GM13976 (cell line): ENCODE results near the gene ZNF521.

ENCODE experiments used
- DNase-seq: peaks from one replicate; pipeline ENCODE4 v3.0.0; 2012; ENCODE audit warnings: low spot score
- in situ Hi-C: fragments of 300-500 bp; cut with MboI; formaldehyde crosslinking; loops from one replicate; pipeline ENCODE4 v1.12.0; 2022; ENCODE audit warnings: low sequenced_read_pairs, mixed read lengths, inconsistent platforms; ENCODE audit not compliant: unreplicated experiment
- TF ChIP-seq, protein P1 (sequence below): IDR thresholded peaks from 2 replicates; pipeline ENCODE4 v1.5.1; 2012; ENCODE audit warnings: borderline replicate concordance, mild to moderate bottlenecking; ENCODE audit not compliant: insufficient read depth; ENCODE audit errors: extremely low read depth, missing control alignments, control extremely low read depth

The ZNF521 gene

GRCh38 chr18:25141399-25141798 is 210.6 kb downstream of the ZNF521 start:
- DNase-seq, result no peak
- in situ Hi-C loops, result no loop called here
- TF ChIP-seq, protein P1, sequence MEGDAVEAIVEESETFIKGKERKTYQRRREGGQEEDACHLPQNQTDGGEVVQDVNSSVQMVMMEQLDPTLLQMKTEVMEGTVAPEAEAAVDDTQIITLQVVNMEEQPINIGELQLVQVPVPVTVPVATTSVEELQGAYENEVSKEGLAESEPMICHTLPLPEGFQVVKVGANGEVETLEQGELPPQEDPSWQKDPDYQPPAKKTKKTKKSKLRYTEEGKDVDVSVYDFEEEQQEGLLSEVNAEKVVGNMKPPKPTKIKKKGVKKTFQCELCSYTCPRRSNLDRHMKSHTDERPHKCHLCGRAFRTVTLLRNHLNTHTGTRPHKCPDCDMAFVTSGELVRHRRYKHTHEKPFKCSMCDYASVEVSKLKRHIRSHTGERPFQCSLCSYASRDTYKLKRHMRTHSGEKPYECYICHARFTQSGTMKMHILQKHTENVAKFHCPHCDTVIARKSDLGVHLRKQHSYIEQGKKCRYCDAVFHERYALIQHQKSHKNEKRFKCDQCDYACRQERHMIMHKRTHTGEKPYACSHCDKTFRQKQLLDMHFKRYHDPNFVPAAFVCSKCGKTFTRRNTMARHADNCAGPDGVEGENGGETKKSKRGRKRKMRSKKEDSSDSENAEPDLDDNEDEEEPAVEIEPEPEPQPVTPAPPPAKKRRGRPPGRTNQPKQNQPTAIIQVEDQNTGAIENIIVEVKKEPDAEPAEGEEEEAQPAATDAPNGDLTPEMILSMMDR, result no peak

- in situ Hi-C loops, result no loop called here
- TF ChIP-seq, protein P1, result no peak
- DNase-seq, result no peak
Measured at GRCh38 chr18:25140962-25141308, 211.0 kb downstream of the ZNF521 start.

- in situ Hi-C loops, result no loop called here
- no peak for DNase-seq
- TF ChIP-seq, protein P1, result no peak
Measured at GRCh38 chr18:25140124-25140961, 211.6 kb downstream of the ZNF521 start.

DNA sequence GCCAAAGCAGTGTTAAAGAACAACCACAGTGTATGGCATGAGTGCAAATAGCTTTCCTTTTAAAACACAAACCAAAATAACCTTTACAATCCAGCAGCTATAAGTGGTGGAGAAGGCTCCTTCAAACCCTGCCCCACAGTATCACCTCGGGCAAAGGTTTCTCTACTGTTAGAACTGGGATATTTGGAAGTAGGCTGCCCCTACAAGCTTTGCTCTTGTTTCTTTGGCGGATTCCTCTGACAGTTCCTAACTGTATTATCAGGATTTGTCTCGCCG is 214.8 kb downstream of the ZNF521 start:
- TF ChIP-seq, protein P1, result no peak
- no peak for DNase-seq
- in situ Hi-C loops, result no loop called here

DNA sequence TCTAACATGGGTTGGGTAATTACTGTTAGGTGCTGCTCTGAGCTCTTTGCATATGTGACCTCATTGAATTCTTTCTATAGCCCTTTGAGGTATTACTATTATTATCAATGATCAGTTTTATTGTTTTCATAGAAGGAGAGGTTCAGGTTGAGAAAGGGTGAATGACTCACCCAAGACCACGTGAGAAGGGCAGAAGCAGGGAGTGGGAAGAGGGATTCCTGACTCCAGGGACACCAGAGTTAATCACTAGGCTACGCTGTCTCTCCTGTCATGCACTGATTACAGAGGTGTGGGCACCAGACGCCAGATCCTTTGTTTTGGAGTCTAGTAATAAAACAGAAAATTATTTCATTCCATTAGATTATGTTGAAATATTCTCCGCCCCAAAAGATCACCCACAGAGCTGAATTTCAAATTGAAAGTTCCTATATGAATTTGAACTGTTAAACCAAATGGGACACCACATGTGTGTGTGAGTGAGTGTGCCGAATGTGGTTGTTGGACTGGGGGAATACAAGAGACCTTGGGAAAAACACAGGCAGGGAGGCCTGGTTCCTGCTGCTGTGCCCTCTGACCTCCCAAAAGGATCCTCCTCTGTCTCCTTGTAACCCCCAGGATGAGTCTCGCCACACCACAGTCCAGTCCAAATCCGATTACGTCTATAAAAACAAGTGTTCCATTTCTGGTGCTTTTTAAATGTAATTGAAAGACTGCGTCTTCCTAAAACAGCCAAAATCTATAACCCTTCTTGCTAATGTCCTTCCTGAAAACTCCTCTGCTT is 215.4 kb downstream of the ZNF521 start:
- no peak for DNase-seq
- TF ChIP-seq, protein P1, result no peak
- in situ Hi-C loops, result no loop called here

DNA sequence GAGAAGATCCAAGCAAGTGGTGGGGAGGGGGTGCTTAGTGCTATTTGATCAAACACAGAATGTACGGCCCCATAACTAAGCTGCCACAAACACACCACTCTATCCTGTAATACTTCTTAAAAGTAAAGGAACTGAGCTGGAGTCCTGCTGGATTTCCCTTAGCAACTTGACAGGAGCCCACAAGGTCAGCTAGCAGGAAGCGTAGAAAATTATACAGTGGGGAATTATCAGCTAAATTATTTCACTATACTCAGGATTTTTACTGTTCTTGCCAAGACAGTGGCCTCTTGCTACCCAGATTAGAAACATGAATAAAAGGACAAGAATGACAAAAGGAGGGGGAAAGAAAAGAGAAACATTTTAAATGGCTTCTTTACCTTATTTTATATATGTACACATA is 217.1 kb downstream of the ZNF521 start:
- TF ChIP-seq, protein P1, result no peak
- in situ Hi-C loops, result no loop called here
- no peak for DNase-seq

- in situ Hi-C loops, result no loop called here
- DNase-seq, result no peak
- TF ChIP-seq, protein P1, result no peak
Measured at GRCh38 chr18:25133879-25134278, 218.1 kb downstream of the ZNF521 start.
